Vagina (tissue), 2 donors: ENCODE data around the gene KCTD1.

Experiments
- POLR2A ChIP-seq, 2 donors: fragments of 450-650 bp; IDR thresholded peaks; one replicate each; pipeline ENCODE4 v1.6.1; 2017; ENCODE audit warnings: antibody characterized with exemption in 2 of 2, mild to moderate bottlenecking in 2 of 2, moderate library complexity in 2 of 2
- POLR2AphosphoS5 ChIP-seq, 2 donors: sonication (generic); formaldehyde crosslinking; IDR thresholded peaks; one replicate each; pipeline ENCODE4 v1.9.0; 2017; ENCODE audit warnings: antibody characterized with exemption in 2 of 2, mild to moderate bottlenecking in 2 of 2, low read depth in 1 of 2; ENCODE audit not compliant: insufficient read depth in 1 of 2
- TF ChIP-seq, protein P1 (sequence below), 3 experiments: fragments of 450-650 bp in 2 of 3; fragments of 200-600 bp in 1 of 3; sonication (generic) in 1 of 3; IDR thresholded peaks; one replicate each; pipeline ENCODE4 v1.5.1; 2017 to 2019; ENCODE audit warnings: antibody characterized with exemption in 3 of 3, mild to moderate bottlenecking in 2 of 3, moderate library complexity in 2 of 3

DNA sequence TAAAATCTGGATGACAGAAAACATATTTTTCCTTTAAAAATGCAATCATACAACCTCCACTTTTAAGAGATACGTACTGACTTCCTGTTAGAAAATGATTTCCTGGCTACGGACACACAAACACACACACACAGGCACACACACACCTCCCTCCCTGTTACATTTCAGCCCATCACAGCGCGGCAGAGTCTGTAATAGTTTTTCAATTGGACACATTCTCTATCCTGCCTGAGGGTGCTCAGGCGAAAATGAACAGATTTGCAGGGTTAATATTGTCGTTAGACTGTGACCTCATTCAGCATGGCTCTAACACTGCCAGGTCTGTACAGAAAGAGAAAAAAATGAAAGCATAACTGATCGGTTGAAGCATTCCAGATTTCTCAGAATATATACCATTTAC, 45.0 kb downstream of the KCTD1 start:
- TF ChIP-seq, protein P1, sequence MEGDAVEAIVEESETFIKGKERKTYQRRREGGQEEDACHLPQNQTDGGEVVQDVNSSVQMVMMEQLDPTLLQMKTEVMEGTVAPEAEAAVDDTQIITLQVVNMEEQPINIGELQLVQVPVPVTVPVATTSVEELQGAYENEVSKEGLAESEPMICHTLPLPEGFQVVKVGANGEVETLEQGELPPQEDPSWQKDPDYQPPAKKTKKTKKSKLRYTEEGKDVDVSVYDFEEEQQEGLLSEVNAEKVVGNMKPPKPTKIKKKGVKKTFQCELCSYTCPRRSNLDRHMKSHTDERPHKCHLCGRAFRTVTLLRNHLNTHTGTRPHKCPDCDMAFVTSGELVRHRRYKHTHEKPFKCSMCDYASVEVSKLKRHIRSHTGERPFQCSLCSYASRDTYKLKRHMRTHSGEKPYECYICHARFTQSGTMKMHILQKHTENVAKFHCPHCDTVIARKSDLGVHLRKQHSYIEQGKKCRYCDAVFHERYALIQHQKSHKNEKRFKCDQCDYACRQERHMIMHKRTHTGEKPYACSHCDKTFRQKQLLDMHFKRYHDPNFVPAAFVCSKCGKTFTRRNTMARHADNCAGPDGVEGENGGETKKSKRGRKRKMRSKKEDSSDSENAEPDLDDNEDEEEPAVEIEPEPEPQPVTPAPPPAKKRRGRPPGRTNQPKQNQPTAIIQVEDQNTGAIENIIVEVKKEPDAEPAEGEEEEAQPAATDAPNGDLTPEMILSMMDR (IDR thresholded peaks at IDR 0.05) = no peak
- TF ChIP-seq POLR2AphosphoS5 (IDR thresholded peaks at IDR 0.05; ENCODE audit: insufficient read depth in 1 of 2, low read depth in 1 of 2) = no peak
- no peak for TF ChIP-seq POLR2A (IDR thresholded peaks at IDR 0.05)
